ENCODE data around the gene PIMREG. TPM values are rescaled to one million over a fixed set of nuclear protein-coding genes. Genes with fewer than 3 reads are reported as not detected.

PIMREG gene
- total RNA-seq, 1 donor from 2014 or later = 0.62 TPM

DNA sequence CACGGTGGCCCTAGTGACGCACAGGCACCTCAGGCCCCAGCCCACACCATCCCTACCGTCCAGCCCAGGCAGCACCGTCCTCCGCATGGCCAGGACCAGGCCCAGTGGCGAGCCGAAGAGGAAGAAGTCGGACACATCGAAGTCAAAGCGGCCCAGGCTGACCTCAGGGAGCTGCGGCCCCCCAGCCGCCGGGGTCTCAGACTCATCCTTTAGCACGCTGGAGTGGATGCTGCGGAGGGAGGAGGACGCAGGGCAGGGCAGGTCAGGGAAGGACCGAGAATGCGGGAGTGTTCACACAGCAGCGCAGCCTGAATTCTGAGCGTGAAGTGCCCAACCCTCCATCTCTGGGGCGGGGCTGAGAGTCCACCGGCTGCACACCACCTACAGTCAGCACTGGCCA is 30.1 kb downstream of the PIMREG start:
- ATAC-seq (no peak), DNase-seq (no peak)
- Histone ChIP-seq H3K27ac (no peak overlapping the region), H3K9me3 (no peaks in the 10 kb centered on the region), H3K4me3 (no peak overlapping the region), H3K36me3 (no peaks in the 10 kb centered on the region), H3K4me1 (no peaks in the 10 kb centered on the region), H3K27me3 (ENCODE audit: low read depth) (no peaks in the 10 kb centered on the region)
- TF ChIP-seq, protein P1, sequence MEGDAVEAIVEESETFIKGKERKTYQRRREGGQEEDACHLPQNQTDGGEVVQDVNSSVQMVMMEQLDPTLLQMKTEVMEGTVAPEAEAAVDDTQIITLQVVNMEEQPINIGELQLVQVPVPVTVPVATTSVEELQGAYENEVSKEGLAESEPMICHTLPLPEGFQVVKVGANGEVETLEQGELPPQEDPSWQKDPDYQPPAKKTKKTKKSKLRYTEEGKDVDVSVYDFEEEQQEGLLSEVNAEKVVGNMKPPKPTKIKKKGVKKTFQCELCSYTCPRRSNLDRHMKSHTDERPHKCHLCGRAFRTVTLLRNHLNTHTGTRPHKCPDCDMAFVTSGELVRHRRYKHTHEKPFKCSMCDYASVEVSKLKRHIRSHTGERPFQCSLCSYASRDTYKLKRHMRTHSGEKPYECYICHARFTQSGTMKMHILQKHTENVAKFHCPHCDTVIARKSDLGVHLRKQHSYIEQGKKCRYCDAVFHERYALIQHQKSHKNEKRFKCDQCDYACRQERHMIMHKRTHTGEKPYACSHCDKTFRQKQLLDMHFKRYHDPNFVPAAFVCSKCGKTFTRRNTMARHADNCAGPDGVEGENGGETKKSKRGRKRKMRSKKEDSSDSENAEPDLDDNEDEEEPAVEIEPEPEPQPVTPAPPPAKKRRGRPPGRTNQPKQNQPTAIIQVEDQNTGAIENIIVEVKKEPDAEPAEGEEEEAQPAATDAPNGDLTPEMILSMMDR (IDR thresholded peaks at IDR 0.05) = no peak
- intact Hi-C loops (cut with DNase I) = no loop called here

DNA sequence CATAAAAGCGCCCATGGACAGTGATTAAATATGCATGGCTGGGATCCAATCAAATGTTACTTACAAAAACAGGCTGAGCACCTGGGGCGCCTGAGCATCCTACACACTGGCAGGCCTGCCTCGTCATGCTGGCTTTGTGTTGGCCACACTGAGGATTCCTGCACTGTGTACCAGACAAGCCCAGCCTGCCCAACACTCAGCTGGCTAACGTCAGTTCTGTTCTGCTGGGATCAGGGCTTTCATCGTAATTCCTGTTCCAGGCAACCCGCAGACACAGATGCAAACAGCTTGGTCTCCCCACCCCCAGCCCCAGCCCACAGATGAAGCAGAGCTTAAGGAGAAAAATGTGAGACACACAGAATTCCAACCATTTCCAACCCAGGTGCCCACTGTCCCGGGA is 30.7 kb downstream of the PIMREG start:
- Histone ChIP-seq H3K36me3 (no peaks in the 10 kb centered on the region), H3K27ac (no peak overlapping the region), H3K9me3 (no peaks in the 10 kb centered on the region), H3K4me1 (no peaks in the 10 kb centered on the region), H3K27me3 (ENCODE audit: low read depth) (no peaks in the 10 kb centered on the region), H3K4me3 (no peak overlapping the region)
- DNase-seq (no peak), ATAC-seq (no peak)
- intact Hi-C loops (cut with DNase I) = no loop called here
- TF ChIP-seq, protein P1 (IDR thresholded peaks at IDR 0.05) = no peak

DNA sequence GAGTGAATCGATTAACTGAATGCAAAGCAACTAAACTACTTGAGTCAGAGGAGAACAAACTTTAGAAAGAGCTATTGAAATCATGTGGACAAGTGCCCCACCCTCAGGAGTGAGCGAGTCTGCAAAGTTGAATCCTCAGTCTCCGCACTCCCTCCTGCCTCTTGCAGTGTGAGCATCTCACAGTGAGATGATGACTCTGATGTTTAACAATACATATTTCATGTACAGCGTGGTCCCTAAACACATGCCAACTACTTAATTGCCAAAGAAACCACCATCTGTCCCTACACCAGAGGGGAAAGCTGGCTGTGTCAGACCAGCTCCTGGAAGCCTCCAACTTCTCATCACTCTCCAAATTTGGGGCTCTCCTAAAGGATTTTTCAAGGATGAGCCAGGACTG is 31.2 kb downstream of the PIMREG start:
- DNase-seq (no peak), ATAC-seq (no peak)
- Histone ChIP-seq H3K4me3 (no peak overlapping the region), H3K27me3 (ENCODE audit: low read depth) (no peaks in the 10 kb centered on the region), H3K9me3 (no peaks in the 10 kb centered on the region), H3K36me3 (no peaks in the 10 kb centered on the region), H3K4me1 (no peaks in the 10 kb centered on the region), H3K27ac (no peak overlapping the region)
- TF ChIP-seq, protein P1 (IDR thresholded peaks at IDR 0.05) = no peak
- intact Hi-C loops (cut with DNase I) = no loop called here

DNA sequence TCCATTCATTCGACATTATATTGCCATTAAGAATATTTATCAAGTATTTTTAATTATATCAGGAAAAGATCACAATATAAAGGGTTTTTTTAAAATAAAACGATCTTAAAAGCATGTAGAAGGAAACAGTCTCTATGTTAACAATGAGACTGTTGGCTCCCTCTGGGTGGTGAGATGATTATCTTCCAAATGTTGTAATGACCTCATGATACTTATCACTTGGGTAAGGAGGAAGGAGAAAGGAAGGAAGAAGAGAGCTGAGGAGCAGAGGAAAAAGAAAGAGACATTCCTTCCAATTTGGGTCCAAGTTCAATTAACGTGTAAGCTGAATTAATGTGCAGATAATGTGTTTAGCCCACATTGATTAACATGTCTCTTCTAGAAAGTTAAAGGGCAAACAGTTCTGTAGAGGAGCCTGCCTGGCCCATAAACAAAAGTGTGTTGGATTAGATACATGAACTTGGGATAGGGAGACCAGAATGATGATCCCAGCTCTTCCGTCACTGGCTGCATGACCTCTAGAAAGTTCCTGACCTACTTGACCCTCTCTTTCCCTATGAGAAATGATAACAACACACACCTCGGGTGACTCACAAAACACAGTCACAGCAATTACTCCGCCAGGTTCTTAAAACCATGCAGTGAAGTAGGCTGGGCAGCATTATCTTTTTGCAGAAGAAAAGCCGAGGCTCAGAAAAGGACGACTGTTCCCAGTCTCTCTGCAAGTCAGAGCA is 32.0 kb downstream of the PIMREG start:
- no peaks in the 10 kb centered on the region for H3K4me1 ChIP-seq
- intact Hi-C loops (cut with DNase I) = no loop called here
- no peaks in the 10 kb centered on the region for H3K9me3 ChIP-seq
- H3K27me3 ChIP-seq (ENCODE audit: low read depth) = no peaks in the 10 kb centered on the region
- TF ChIP-seq, protein P1 (IDR thresholded peaks at IDR 0.05) = no peak
- no peak overlapping the region for H3K27ac ChIP-seq
- no peaks in the 10 kb centered on the region for H3K36me3 ChIP-seq
- no peak for ATAC-seq
- no peak for DNase-seq
- H3K4me3 ChIP-seq = no peak overlapping the region

DNA sequence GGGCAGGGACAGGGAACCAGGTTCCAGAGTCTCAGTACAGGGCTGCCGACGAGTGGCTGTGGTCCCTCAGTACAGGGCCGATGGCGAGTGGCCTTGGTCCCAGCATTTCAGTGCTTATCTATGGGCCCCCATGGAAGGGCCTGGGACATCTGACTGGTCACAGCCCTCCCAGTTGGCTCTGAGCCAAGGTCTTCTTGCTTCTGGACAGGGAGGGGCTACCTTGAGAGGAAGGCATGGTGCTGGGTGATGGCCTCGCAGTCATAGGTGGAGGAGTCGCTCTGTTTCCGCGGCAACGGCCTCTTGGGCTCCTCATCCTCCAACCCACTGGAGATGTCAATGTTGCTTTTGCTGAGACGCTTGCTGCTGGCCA is 32.5 kb downstream of the PIMREG start:
- Histone ChIP-seq H3K4me1 (no peaks in the 10 kb centered on the region), H3K4me3 (no peak overlapping the region), H3K9me3 (no peaks in the 10 kb centered on the region), H3K27me3 (ENCODE audit: low read depth) (no peaks in the 10 kb centered on the region), H3K36me3 (no peaks in the 10 kb centered on the region), H3K27ac (no peak overlapping the region)
- TF ChIP-seq, protein P1 (IDR thresholded peaks at IDR 0.05) = no peak
- DNase-seq (no peak), ATAC-seq (no peak)
- intact Hi-C loops (cut with DNase I) = no loop called here

All from lower lobe of right lung (tissue), 2 donors.